H9 (cell line): ENCODE results near the gene ZSWIM8. TPM values are rescaled to one million over a fixed set of nuclear protein-coding genes. Genes with fewer than 3 reads are reported as not detected.
A peak's percentile ranks its signal among the peaks of the same experiment; 100 is the strongest.

Experiments
- DNase-seq: peaks from one replicate; pipeline ENCODE4 v3.0.0-alpha.2; 2017
- H2AFZ ChIP-seq: one replicate; pipeline ENCODE4 v1.6.1; 2013; ENCODE audit warnings: mild to moderate bottlenecking, low read length, control low read depth, moderate library complexity
- H2AK5ac ChIP-seq: 2 replicates; pipeline ENCODE4 v1.6.1; 2013; ENCODE audit warnings: low read length, control low read depth, mixed read lengths; ENCODE audit not compliant: insufficient read length
- H2BK120ac ChIP-seq: one replicate; pipeline ENCODE4 v1.6.1; 2013; ENCODE audit warnings: low read depth, mild to moderate bottlenecking, low read length, control low read depth, inconsistent platforms; ENCODE audit not compliant: poor library complexity, severe bottlenecking
- H2BK12ac ChIP-seq: 2 replicates; pipeline ENCODE4 v1.6.1; 2013; ENCODE audit warnings: low read length, control low read depth, mixed read lengths, low read depth; ENCODE audit not compliant: insufficient read length
- H2BK15ac ChIP-seq: 2 replicates; pipeline ENCODE4 v1.6.1; 2013; ENCODE audit warnings: low read depth, low read length, control low read depth
- H2BK20ac ChIP-seq: one replicate; pipeline ENCODE4 v1.6.1; 2013; ENCODE audit warnings: low read depth, mild to moderate bottlenecking, low read length, control low read depth, inconsistent platforms; ENCODE audit not compliant: poor library complexity, severe bottlenecking
- H2BK5ac ChIP-seq: 2 replicates; pipeline ENCODE4 v1.6.1; 2013; ENCODE audit warnings: low read length, control low read depth, mixed read lengths; ENCODE audit not compliant: insufficient read length
- H3K14ac ChIP-seq: 2 replicates; pipeline ENCODE4 v1.6.1; 2013; ENCODE audit warnings: low read length, control low read depth; ENCODE audit not compliant: insufficient read depth
- H3K18ac ChIP-seq: 2 replicates; pipeline ENCODE4 v1.6.1; 2013; ENCODE audit warnings: low read depth, mild to moderate bottlenecking, mixed read lengths, low read length, control low read depth; ENCODE audit not compliant: insufficient read length
- H3K23ac ChIP-seq: 2 replicates; pipeline ENCODE4 v1.6.1; 2013; ENCODE audit warnings: low read length, control low read depth, mixed read lengths, low read depth; ENCODE audit not compliant: insufficient read length
- H3K23me2 ChIP-seq: 2 replicates; pipeline ENCODE4 v1.6.1; 2013; ENCODE audit warnings: low read depth, mild to moderate bottlenecking, mixed read lengths, low read length, control low read depth; ENCODE audit not compliant: insufficient read length, poor library complexity, severe bottlenecking
- H3K27ac ChIP-seq: 2 replicates; pipeline ENCODE4 v1.5.1; 2013; ENCODE audit warnings: low read length, control low read depth, mixed read lengths, low read depth; ENCODE audit not compliant: insufficient read length
- H3K27me3 ChIP-seq: 2 replicates; pipeline ENCODE4 v1.6.1; 2013; ENCODE audit warnings: low read length, control low read depth, inconsistent platforms; ENCODE audit not compliant: insufficient read depth
- H3K4ac ChIP-seq: 2 replicates; pipeline ENCODE4 v1.6.1; 2013; ENCODE audit warnings: low read depth, mild to moderate bottlenecking, control low read depth, inconsistent platforms, low read length, moderate library complexity
- H3K4me1 ChIP-seq: 2 replicates; pipeline ENCODE4 v1.6.1; 2013; ENCODE audit warnings: low read length, control low read depth, inconsistent platforms; ENCODE audit not compliant: insufficient read depth
- H3K4me2 ChIP-seq: 2 replicates; pipeline ENCODE4 v1.6.1; 2013; ENCODE audit warnings: low read length, control low read depth, mixed read lengths; ENCODE audit not compliant: insufficient read length, insufficient read depth
- H3K56ac ChIP-seq: 2 replicates; pipeline ENCODE4 v1.6.1; 2013; ENCODE audit warnings: low read depth, mild to moderate bottlenecking, mixed read lengths, low read length, control low read depth; ENCODE audit not compliant: insufficient read length
- H3K79me1 ChIP-seq: 2 replicates; pipeline ENCODE4 v1.6.1; 2013; ENCODE audit warnings: low read depth, mild to moderate bottlenecking, moderate library complexity, low read length, control low read depth, inconsistent platforms; ENCODE audit not compliant: insufficient read depth, poor library complexity, severe bottlenecking
- H3K79me2 ChIP-seq: 2 replicates; pipeline ENCODE4 v1.6.1; 2013; ENCODE audit warnings: low read length, control low read depth, inconsistent platforms; ENCODE audit not compliant: insufficient read depth
- H3K9ac ChIP-seq: 2 replicates; pipeline ENCODE4 v1.6.1; 2013; ENCODE audit warnings: low read length, control low read depth, mixed read lengths; ENCODE audit not compliant: insufficient read length; ENCODE audit errors: extremely low read depth
- H3K9me3 ChIP-seq: one replicate; pipeline ENCODE4 v1.6.1; 2013; ENCODE audit warnings: low read depth, low read length, inconsistent platforms; ENCODE audit not compliant: control insufficient read depth
- H3T11ph ChIP-seq: one replicate; pipeline ENCODE4 v1.6.1; 2013; ENCODE audit warnings: mild to moderate bottlenecking, low read length, control low read depth, inconsistent platforms
- H4K20me1 ChIP-seq: one replicate; pipeline ENCODE4 v1.6.1; 2013; ENCODE audit not compliant: control insufficient read depth, insufficient read length, insufficient read depth
- H4K5ac ChIP-seq: 2 replicates; pipeline ENCODE4 v1.6.1; 2013; ENCODE audit warnings: low read depth, mild to moderate bottlenecking, mixed read lengths, low read length, control low read depth; ENCODE audit not compliant: insufficient read length
- H4K8ac ChIP-seq: replicated peaks from 2 replicates; pipeline ENCODE4 v1.6.1; 2013; ENCODE audit warnings: low read length, control low read depth, mixed read lengths, low read depth; ENCODE audit not compliant: insufficient read length
- H4K91ac ChIP-seq: 2 replicates; pipeline ENCODE4 v1.6.1; 2013; ENCODE audit warnings: low read depth, mild to moderate bottlenecking, moderate library complexity, mixed read lengths, low read length, control low read depth; ENCODE audit not compliant: insufficient read length
- H3K27ac Mint-ChIP-seq, 3 experiments: 2 replicates in 2 of 3; 3 replicates in 1 of 3; pipeline ENCODE4 v1.8.0; 2020 to 2021; ENCODE audit warnings: mixed read lengths in 3 of 3, mild to moderate bottlenecking in 1 of 3, moderate library complexity in 1 of 3
- H3K27me3 Mint-ChIP-seq: 2 replicates; pipeline ENCODE4 v1.8.0; 2021; ENCODE audit warnings: low read depth, mild to moderate bottlenecking, moderate library complexity, mixed read lengths
- H3K36me3 Mint-ChIP-seq, 3 experiments: 2 replicates in 2 of 3; 3 replicates in 1 of 3; pipeline ENCODE4 v1.8.0; 2020 to 2021; ENCODE audit warnings: low read depth in 3 of 3, mixed read lengths in 3 of 3; ENCODE audit not compliant: insufficient read depth in 1 of 3
- H3K4me1 Mint-ChIP-seq, 2 experiments: 2 replicates each; pipeline ENCODE4 v1.8.0; 2020; ENCODE audit warnings: mixed read lengths in 2 of 2
- H3K4me3 Mint-ChIP-seq, 2 experiments: 2 replicates in 1 of 2; 3 replicates in 1 of 2; pipeline ENCODE4 v1.8.0; 2020 to 2021; ENCODE audit warnings: mild to moderate bottlenecking in 2 of 2, mixed read lengths in 2 of 2, moderate library complexity in 1 of 2
- H3K9me3 Mint-ChIP-seq, 2 experiments: 2 replicates in 1 of 2; 3 replicates in 1 of 2; pipeline ENCODE4 v1.8.0; 2020; ENCODE audit warnings: mild to moderate bottlenecking in 2 of 2, mixed read lengths in 2 of 2, moderate library complexity in 1 of 2
- CTCF ChIP-seq: fragments of 200-600 bp; sonication (generic); conservative IDR thresholded peaks from 3 replicates; pipeline ENCODE4 v1.8.0; 2021; ENCODE audit warnings: antibody characterized with exemption, mild to moderate bottlenecking
- WGBS: extraction: QIAGEN DNeasy Blood & Tissue Kit; methylation state at CpG from one replicate; pipeline ENCODE4 v1.1.7; 2013; ENCODE audit warnings: missing lambda C conversion rate, low lambda C conversion rate, mixed read lengths; ENCODE audit not compliant: insufficient read length; ENCODE audit errors: extremely low coverage; 5-methylcytosine and 5-hydroxymethylcytosine counted together
- total RNA-seq: library from RNA; stranded (reverse); gene quantifications from 2 replicates; pipeline ENCODE4 v1.2.1, GENCODE V29; 2021

The ZSWIM8 gene
- total RNA-seq, 1 experiment from 2014 or later = 41.0 TPM

GRCh38 chr10:73824146-73824725 lies 38.8 kb downstream of the ZSWIM8 start:
- H3K14ac ChIP-seq = no peak overlapping the region
- H3K4me2 ChIP-seq = no peak overlapping the region
- DNase-seq = no peak
- no peak overlapping the region for H2BK12ac ChIP-seq
- no peak overlapping the region for H3K23ac ChIP-seq
- H3K9me3 Mint-ChIP-seq = no peaks in the 10 kb centered on the region; a peak in 1 of 5 replicates
- H3K9me3 ChIP-seq = no peaks in the 10 kb centered on the region
- H4K5ac ChIP-seq = no peak overlapping the region
- H3K4ac ChIP-seq = no peak overlapping the region
- H3K36me3 Mint-ChIP-seq = peaks cover 6 to 48% (median 25%) of the 10 kb centered on the region in 3 experiments; a peak in 5 of 7 replicates
- no peaks in the 10 kb centered on the region for H3K23me2 ChIP-seq
- H4K91ac ChIP-seq = no peak overlapping the region
- no peak overlapping the region for H2AFZ ChIP-seq
- H2BK5ac ChIP-seq = no peak overlapping the region
- no peak overlapping the region for H3K18ac ChIP-seq
- no peak overlapping the region for H3K9ac ChIP-seq
- H2BK120ac ChIP-seq = no peak overlapping the region
- no peak overlapping the region for H2BK20ac ChIP-seq
- 0 out of 4 replicates have a peak, but pooled peaks cover 0 to 3% of the 10 kb centered on the region in 2 experiments for H3K4me1 Mint-ChIP-seq
- no peaks in the 10 kb centered on the region for H3K27me3 ChIP-seq
- no peak overlapping the region for H3K4me3 Mint-ChIP-seq
- no peak overlapping the region for H3K27ac ChIP-seq
- no peak overlapping the region for H3K56ac ChIP-seq
- H3K79me1 ChIP-seq = no peaks in the 10 kb centered on the region
- no peak overlapping the region for H4K8ac ChIP-seq
- no peaks in the 10 kb centered on the region for H3K79me2 ChIP-seq
- H2BK15ac ChIP-seq = no peak overlapping the region
- no peaks in the 10 kb centered on the region for H4K20me1 ChIP-seq
- H2AK5ac ChIP-seq = no peak overlapping the region
- no CpG with 5 or more reads among the region's 14 CpGs for WGBS
- no peaks in the 10 kb centered on the region for H3K4me1 ChIP-seq
- TF ChIP-seq CTCF = no peak
- peak overlapping the region in 1 of 3 experiments; percentile 81; a peak in 2 of 7 replicates for H3K27ac Mint-ChIP-seq
- no peak overlapping the region for H3T11ph ChIP-seq
- no peaks in the 10 kb centered on the region for H3K27me3 Mint-ChIP-seq
